Measurements from ENCODE around the gene FOXL1.

FOXL1 gene

GRCh38 chr16:86568677-86569623, 9.4 kb upstream of the FOXL1 start:
- no peak for DNase-seq

GRCh38 chr16:86569701-86570447, 8.5 kb upstream of the FOXL1 start:
- DNase-seq = no peak

- no peak for DNase-seq
These were observed 7.5 kb upstream of the FOXL1 start for GRCh38 chr16:86570558-86571529.

- no peak for DNase-seq
These were observed 6.8 kb upstream of the FOXL1 start for GRCh38 chr16:86571530-86571915.

- DNase-seq = no peak
These were observed 6.3 kb upstream of the FOXL1 start for GRCh38 chr16:86572041-86572521.

- no peak for DNase-seq
These were observed 5.7 kb upstream of the FOXL1 start for GRCh38 chr16:86572606-86573005.

GRCh38 chr16:86573215-86573614, 5.1 kb upstream of the FOXL1 start:
- no peak for DNase-seq

- DNase-seq = no peak
These were observed 4.5 kb upstream of the FOXL1 start for GRCh38 chr16:86573646-86574508.

- DNase-seq = no peak
These were observed 3.7 kb upstream of the FOXL1 start for GRCh38 chr16:86574646-86575045.

- DNase-seq = no peak
These were observed 3.2 kb upstream of the FOXL1 start for GRCh38 chr16:86575095-86575685.

- DNase-seq = no peak
These were observed 2.4 kb upstream of the FOXL1 start for GRCh38 chr16:86575754-86576557.

GRCh38 chr16:86576591-86577313, 1.6 kb upstream of the FOXL1 start:
- no peak for DNase-seq

GRCh38 chr16:86577314-86577971, 906 bp upstream of the FOXL1 start:
- DNase-seq = no peak

GRCh38 chr16:86578611-86579267, 390 bp downstream of the FOXL1 start:
- no peak for DNase-seq

- no peak for DNase-seq
These were observed 1.1 kb downstream of the FOXL1 start for GRCh38 chr16:86579268-86580062.

- no peak for DNase-seq
These were observed 1.9 kb downstream of the FOXL1 start for GRCh38 chr16:86580063-86580790.

GRCh38 chr16:86580791-86581170, 2.4 kb downstream of the FOXL1 start:
- no peak for DNase-seq

All from midbrain (tissue), 1 donor.